ENCODE data around the gene UGT1A4. TPM values are rescaled to one million over a fixed set of nuclear protein-coding genes. Genes with fewer than 3 reads are reported as not detected.

The UGT1A4 gene
- total RNA-seq, 1 experiment from 2014 or later = 0.12 TPM

- ATAC-seq = no peak
- Histone ChIP-seq H3K9me2 (ENCODE audit: insufficient read depth) (no peaks in the 10 kb centered on the region), H3K9ac (ENCODE audit: low read length) (no peak overlapping the region), H3K79me2 (ENCODE audit: insufficient read depth, low read length) (no peaks in the 10 kb centered on the region), H4K20me1 (ENCODE audit: insufficient read depth) (no peaks in the 10 kb centered on the region), H3K9me3 (ENCODE audit: control insufficient read depth in 1 of 2, insufficient read depth in 1 of 2, low read depth in 1 of 2, low read length in 2 of 2) (no peaks in the 10 kb centered on the region), H3K36me3 (ENCODE audit: control insufficient read depth in 1 of 2, insufficient read depth in 2 of 2, low read length in 2 of 2) (no peaks in the 10 kb centered on the region), H3K4me3 (replicated peaks in 1 of 2; ENCODE audit: low read depth in 1 of 2, low read length in 2 of 2) (no peak overlapping the region), H3K4me1 (ENCODE audit: control insufficient read depth in 1 of 2, insufficient read depth in 2 of 2, low read length in 2 of 2) (no peaks in the 10 kb centered on the region), H2AFZ (ENCODE audit: low read depth, low read length, poor library complexity, severe bottlenecking) (no peak overlapping the region), H3K27me3 (ENCODE audit: insufficient read depth, low read length) (no peaks in the 10 kb centered on the region), H3K27ac (ENCODE audit: low read depth, low read length) (no peak overlapping the region), H3K4me2 (ENCODE audit: low read length) (no peak overlapping the region)
- ChIA-PET CTCF (no interaction called here), RAD21 (ENCODE audit: low non-redundant PET in 1 of 2, low total read pairs in 2 of 2, uncharacterized antibody in 2 of 2, unreplicated experiment in 2 of 2) (no interaction called here), POLR2A (no interaction called here)
- no peak for TF ChIP-seq CBX3 (IDR thresholded peaks at IDR 0.05; ENCODE audit: low read depth)
- no peak for TF ChIP-seq ZFX (IDR thresholded peaks at IDR 0.05)
- TF ChIP-seq JUND (IDR thresholded peaks at IDR 0.05) = no peak
- no peak for TF ChIP-seq SIN3A (IDR thresholded peaks at IDR 0.05; ENCODE audit: low read depth)
- DNase-seq (ENCODE audit: low read depth, low spot score) = no peak
- intact Hi-C loops (cut with micrococcal nuclease) = no loop called here
- no TSS peak for BruUV-seq (replicated peaks)
Measured at GRCh38 chr2:233758849-233759248, 40.3 kb downstream of the UGT1A4 start.

GRCh38 chr2:233760043-233760442 is 41.5 kb downstream of the UGT1A4 start, which contains the start of gene UGT1A1:
UGT1A1 (plus strand) TSS chr2:233760270; CDS start chr2:233760288, 18 bp downstream.
- Histone ChIP-seq H3K4me3 (replicated peaks in 1 of 2; ENCODE audit: low read depth in 1 of 2, low read length in 2 of 2) (no peak within 1 kb of the TSS), H3K27ac (ENCODE audit: low read depth, low read length) (no peak within 1 kb of the TSS), H3K79me2 (ENCODE audit: insufficient read depth, low read length) (no peaks in the 10 kb centered on the region), H3K9me3 (ENCODE audit: control insufficient read depth in 1 of 2, insufficient read depth in 1 of 2, low read depth in 1 of 2, low read length in 2 of 2) (no peaks in the 10 kb centered on the region), H3K9me2 (ENCODE audit: insufficient read depth) (no peaks in the 10 kb centered on the region), H2AFZ (ENCODE audit: low read depth, low read length, poor library complexity, severe bottlenecking) (no peak within 1 kb of the TSS), H3K27me3 (ENCODE audit: insufficient read depth, low read length) (no peaks in the 10 kb centered on the region), H3K4me2 (ENCODE audit: low read length) (no peak within 1 kb of the TSS), H3K9ac (ENCODE audit: low read length) (no peak within 1 kb of the TSS), H4K20me1 (ENCODE audit: insufficient read depth) (no peaks in the 10 kb centered on the region), H3K36me3 (ENCODE audit: control insufficient read depth in 1 of 2, insufficient read depth in 2 of 2, low read length in 2 of 2) (no peaks in the 10 kb centered on the region), H3K4me1 (ENCODE audit: control insufficient read depth in 1 of 2, insufficient read depth in 2 of 2, low read length in 2 of 2) (peaks cover 0 to 10% of the 10 kb centered on the region in 2 experiments; a peak in 2 of 4 replicates)
- no peak for DNase-seq (ENCODE audit: low read depth, low spot score)
- no TSS peak for BruUV-seq (replicated peaks)
- POLR2A ChIA-PET = no interaction called here
- TF ChIP-seq ZFX (IDR thresholded peaks at IDR 0.05) (no peak), POLR2A (IDR thresholded peaks at IDR 0.05; ENCODE audit: borderline replicate concordance, extremely low read depth, insufficient read depth, insufficient read length) (no peak), EZH2 (IDR thresholded peaks at IDR 0.05) (no peak), YY1 (IDR thresholded peaks at IDR 0.05; ENCODE audit: extremely low read depth, insufficient replicate concordance, low read depth, low read length) (no peak), SIN3A (IDR thresholded peaks at IDR 0.05; ENCODE audit: low read depth) (no peak), ATF3 (IDR thresholded peaks at IDR 0.05) (no peak)
- intact Hi-C loops (cut with micrococcal nuclease) = no loop called here
- no peak for ATAC-seq
- CTCF ChIA-PET = no interaction called here
- RAD21 ChIA-PET (ENCODE audit: low non-redundant PET in 1 of 2, low total read pairs in 2 of 2, uncharacterized antibody in 2 of 2, unreplicated experiment in 2 of 2) = no interaction called here

Data from HCT116 (cell line).